Fibroblast of gingiva (primary cell): Measurements from ENCODE around the gene CYP3A7.
"Not testable (repeated sequence)": the region's sequence is repeated elsewhere in the genome, so short reads cannot be mapped to it uniquely, and the experiment has no call there.

Experiments used
- DNase-seq: peaks from one replicate; pipeline ENCODE4 v3.0.0-alpha.2; 2011; ENCODE audit warnings: low read depth

The CYP3A7 gene

DNA sequence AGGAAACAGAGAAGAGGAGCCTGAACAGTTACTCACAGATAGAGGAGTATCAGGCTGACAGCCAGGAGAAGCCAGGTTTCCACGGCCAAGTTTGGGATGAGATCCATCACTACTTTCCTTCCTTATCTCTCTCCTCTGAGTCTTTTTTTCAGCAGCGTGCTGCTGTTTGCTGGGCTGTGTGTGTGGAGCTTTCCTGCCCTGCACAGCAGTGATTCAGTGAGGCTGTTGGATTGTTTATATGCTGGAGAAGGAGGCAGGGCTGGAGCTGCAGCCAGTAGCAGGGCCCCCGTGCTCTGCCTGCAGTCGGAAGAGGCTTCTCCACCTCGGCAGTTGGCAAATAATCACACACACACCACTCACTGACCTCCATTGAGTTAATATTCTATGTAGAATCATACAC, at the start of gene CYP3A7:
TSS of gene CYP3A7 (minus strand) at position 210 of the 400 bp plus-strand sequence. CDS start at position 107, 103 bp downstream.
- DNase-seq, result no peak

GRCh38 chr7:99784007-99784406, 49.0 kb upstream of the CYP3A7 start, which contains the start of gene CYP3A4:
Gene CYP3A4, minus strand, starts transcription at chr7:99784184. Its CDS starts 103 bp downstream, at chr7:99784081.
- DNase-seq, result no peak

DNA sequence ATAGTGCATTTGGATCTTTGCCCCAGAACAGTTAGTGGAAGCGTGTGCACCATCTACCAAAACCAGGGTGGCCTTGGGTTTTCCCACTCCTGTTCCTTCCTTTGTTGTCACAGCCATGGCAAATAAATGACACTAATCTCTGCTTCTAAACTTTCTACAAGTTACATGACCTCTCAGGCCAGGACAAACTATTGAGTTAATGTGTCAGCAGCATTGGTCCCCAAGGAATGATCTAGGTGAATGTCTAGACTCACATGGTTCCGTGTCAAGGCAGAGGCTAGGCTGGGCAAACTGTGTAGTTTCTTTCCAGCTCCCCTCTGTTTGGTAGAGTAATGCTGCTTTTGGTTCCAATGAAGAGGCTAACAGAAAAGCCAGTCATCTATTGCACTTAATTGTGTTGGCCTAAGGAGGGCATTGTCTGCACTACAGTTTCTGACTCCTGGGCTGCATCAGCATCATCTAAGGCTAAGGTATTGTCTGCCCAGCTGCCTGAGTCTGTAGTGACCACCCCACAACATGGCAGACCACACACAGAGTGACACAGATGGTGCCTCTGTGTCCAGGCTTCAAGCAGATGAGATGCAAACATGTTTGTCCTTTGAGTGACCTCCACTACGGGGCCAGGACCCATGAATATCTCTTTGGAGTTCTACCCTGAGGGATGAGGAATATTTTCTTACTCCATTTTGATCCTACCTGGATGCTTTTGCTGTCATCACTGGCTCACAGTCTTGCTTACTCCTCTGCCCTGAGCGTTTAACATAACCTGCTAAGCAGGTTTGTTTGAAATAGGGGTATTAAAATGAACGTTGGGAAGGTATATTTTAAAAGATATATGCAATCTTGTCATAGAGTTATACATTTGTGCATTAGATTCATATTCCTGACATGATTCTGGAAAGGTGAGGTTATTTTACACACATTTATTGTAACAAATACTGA, 47.3 kb upstream of the CYP3A7 start:
- no peak for DNase-seq

- no peak for DNase-seq
Observed at GRCh38 chr7:99780588-99780987, 45.6 kb upstream of the CYP3A7 start.

DNA sequence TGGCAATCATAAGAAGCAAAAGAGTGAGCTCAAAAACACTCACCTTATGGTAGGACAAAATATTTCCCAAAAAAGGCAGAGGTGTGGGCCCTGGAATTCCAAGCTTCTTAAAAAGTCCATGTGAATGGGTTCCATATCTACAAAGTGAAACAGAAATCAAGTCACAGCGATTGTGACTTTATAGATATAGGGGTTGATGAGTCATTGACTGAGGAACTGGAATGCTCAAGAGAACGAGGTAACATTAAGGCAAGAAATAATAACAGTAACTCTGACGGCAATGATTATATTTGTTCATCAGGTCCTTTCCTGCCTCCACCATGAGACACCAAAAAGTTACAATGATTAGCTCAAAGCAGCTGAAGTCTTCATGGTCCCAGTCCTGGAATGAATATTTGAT, 45.0 kb upstream of the CYP3A7 start:
- DNase-seq, result no peak

- DNase-seq, result no peak
Observed at GRCh38 chr7:99778880-99779279, 43.9 kb upstream of the CYP3A7 start.

- DNase-seq, result not testable (repeated sequence)
Observed at GRCh38 chr7:99773395-99773794, 38.4 kb upstream of the CYP3A7 start.

- no peak for DNase-seq
Observed at GRCh38 chr7:99772565-99772964, 37.6 kb upstream of the CYP3A7 start.

- not testable (repeated sequence) for DNase-seq
Observed at GRCh38 chr7:99769494-99769893, 34.5 kb upstream of the CYP3A7 start.

DNA sequence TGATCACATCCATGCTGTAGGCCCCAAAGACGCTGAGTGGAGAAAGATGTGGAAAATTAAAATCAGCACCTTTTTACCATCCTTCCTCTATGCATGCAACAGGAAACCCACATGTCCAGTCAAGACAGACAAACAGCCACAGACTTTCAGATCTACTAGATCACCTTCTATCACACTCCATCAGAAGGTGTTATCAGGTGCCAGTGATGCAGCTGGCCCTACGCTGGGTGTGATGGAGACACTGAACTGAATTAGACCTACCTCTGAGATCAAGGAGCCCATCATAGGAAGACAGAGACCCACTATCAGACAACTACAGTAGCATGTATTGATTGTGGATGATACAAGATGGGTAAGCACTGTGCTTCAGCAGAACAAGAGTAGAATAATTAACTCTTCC, 33.5 kb upstream of the CYP3A7 start:
- no peak for DNase-seq

- DNase-seq, result no peak
Observed at GRCh38 chr7:99767662-99768061, 32.7 kb upstream of the CYP3A7 start.

DNA sequence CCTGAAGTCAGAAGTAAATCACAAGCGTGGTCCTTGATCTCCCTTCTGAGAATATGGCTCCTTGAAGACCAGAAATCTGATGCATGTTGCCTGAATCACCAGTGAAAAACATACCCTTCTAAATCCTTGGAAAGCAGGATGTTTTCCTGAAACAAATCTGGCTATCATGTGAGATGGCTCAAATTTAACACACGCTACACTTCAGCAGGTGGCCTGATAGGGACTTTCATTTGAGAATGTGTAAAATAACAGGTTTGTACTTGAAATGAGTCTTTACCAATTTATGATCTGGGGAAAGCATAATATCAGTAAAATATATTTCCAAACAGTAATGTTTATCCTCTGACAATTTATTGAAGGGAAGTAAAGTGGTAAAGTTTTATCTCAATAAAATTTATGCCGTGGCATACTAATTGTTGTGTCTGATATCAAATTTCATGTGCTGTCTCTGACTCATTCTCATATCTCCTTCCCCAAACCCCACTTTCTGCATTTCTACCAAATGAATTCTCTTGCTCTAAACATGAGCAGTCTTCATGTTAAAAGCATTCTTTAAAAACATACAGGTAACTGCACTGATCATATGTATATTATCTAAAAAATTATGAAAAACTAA, 31.6 kb upstream of the CYP3A7 start:
- no peak for DNase-seq

- no peak for DNase-seq
Observed at GRCh38 chr7:99764478-99764877, 29.5 kb upstream of the CYP3A7 start.

GRCh38 chr7:99762680-99763327, 27.8 kb upstream of the CYP3A7 start:
- peak; percentile 71 for DNase-seq

GRCh38 chr7:99755085-99755484, 20.1 kb upstream of the CYP3A7 start:
- DNase-seq, result no peak

- no peak for DNase-seq
Observed at GRCh38 chr7:99752356-99752755, 17.4 kb upstream of the CYP3A7 start.

GRCh38 chr7:99751322-99752052, 16.5 kb upstream of the CYP3A7 start:
- not testable (repeated sequence) for DNase-seq

DNA sequence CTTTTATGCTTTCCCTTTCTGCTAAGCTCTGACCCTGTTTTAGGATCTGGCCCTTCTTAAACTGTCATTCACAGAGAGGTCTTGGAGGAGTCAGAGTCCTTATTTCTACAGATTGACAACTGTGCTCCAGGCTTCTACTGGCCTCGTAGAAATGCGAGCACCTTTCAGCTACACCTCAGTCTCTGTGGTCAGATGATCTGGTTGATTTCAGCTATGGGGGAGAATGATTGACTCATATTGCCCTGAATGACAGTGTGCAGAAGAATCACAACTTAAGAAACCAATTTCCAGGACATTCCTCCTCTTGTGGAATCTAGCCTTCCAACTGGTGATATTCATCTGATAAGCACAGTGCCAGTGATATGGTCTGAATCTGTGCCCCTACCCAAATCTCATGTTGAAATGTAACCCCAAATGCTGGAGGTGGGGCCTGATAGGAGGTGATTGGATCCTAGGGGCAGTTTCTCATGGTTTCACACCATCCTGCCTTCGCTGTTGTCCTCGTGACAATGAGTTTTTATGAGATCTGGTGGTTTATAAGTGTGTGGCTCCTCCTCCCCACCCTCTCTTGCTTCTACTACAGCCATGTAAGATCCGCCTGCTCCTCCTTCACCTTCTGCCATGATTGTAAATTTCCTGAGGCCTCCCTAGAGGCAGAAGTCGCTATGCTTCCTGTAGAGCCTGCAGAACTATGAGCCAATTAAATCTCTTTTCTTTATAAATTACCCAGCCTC, 14.0 kb upstream of the CYP3A7 start:
- DNase-seq, result no peak

DNA sequence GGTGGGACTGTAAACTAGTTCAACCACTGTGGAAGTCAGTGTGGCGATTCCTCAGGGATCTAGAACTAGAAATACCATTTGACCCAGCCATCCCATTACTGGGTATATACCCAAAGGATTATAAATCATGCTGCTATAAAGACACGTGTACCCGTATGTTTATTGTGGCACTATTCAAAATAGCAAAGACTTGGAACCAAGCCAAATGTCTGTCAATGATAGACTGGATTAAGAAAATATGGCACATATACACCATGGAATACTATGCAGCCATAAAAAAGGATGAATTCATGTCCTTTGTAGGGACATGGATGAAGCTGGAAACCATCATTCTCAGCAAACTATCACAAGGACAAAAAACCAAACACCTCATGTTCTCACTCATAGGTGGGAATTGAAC, 11.9 kb upstream of the CYP3A7 start:
- not testable (repeated sequence) for DNase-seq

DNA sequence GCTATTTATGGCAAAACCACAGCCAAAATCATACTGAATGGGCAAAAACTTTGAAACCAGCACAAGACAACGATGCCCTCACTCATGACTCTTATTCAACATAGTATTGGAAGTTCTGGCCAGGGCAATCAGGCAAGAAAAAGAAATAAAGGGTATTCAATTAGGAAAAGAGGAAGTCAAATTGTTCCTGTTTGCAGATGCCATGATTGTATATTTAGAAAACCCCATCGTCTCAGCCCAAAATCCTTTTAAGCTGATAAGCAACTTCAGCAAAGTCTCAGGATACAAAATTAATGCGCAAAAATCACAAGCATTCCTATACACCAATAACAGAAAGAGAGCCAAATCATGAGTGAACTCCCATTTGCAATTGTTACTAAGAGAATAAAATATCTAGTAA, 10.4 kb upstream of the CYP3A7 start:
- not testable (repeated sequence) for DNase-seq

DNA sequence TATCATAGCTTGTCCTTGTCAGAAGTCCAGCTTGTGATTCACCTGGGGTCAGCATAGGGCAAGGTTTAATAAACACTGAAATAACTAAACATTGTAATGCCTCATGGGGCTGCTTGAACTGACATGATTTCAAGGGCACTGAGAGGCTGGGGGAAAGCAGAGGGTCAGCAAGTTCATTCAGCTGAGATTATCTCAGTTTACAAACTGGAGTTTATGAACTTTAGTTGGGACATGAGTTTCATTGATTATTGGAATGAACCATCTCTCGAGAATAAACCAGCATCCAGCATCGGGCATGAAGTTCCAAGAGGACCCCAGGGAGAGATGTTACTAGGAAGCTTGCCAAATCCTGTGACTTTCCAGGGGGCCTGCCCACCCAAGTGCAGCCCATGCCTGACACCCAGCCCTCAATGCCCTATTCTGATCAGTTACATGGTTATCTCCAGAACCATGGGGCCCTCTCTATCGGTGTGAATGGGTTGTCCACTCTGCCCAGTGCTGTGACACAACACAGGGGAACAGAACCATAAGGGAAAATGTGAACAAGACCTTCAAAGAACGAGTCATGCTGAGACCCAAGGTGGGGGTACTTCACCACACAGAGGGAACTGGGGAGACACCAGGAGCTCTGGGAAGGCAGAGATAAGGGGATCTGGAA, 7.9 kb upstream of the CYP3A7 start:
- no peak for DNase-seq
